Smooth muscle cell (in vitro differentiated cells): ENCODE measurements around the gene IFI27. TPM values are rescaled to one million over a fixed set of nuclear protein-coding genes. Genes with fewer than 3 reads are reported as not detected.

Source experiments
- DNase-seq: peaks from one replicate; lab custom pipeline; 2025; ENCODE audit not compliant: unreplicated experiment; lab: John Stamatoyannopoulos, UW
- H2AFZ ChIP-seq: fragments of 200-600 bp; sonication (generic); 2 replicates; pipeline ENCODE4 v1.6.0; 2016; ENCODE audit warnings: antibody characterized with exemption, low read depth, mild to moderate bottlenecking
- H3F3A ChIP-seq: fragments of 200-600 bp; sonication (generic); 2 replicates; pipeline ENCODE4 v1.6.0; 2017; ENCODE audit warnings: antibody characterized with exemption, low read depth
- H3K27ac ChIP-seq: fragments of 200-600 bp; sonication (generic); 2 replicates; pipeline ENCODE4 v1.5.1; 2016; ENCODE audit warnings: low read depth, mild to moderate bottlenecking
- H3K27me3 ChIP-seq: fragments of 200-600 bp; sonication (generic); 2 replicates; pipeline ENCODE4 v1.6.1; 2016; ENCODE audit warnings: low read depth, mild to moderate bottlenecking
- H3K36me3 ChIP-seq: fragments of 200-600 bp; sonication (generic); 2 replicates; pipeline ENCODE4 v1.5.1; 2016; ENCODE audit warnings: low read depth
- H3K4me1 ChIP-seq: fragments of 200-600 bp; sonication (generic); 2 replicates; pipeline ENCODE4 v1.5.1; 2016; ENCODE audit warnings: low read depth
- H3K4me2 ChIP-seq: fragments of 200-600 bp; sonication (generic); 2 replicates; pipeline ENCODE4 v1.6.0; 2016; ENCODE audit warnings: mild to moderate bottlenecking
- H3K4me3 ChIP-seq: fragments of 200-600 bp; sonication (generic); 2 replicates; pipeline ENCODE4 v1.5.1; 2016; ENCODE audit warnings: mild to moderate bottlenecking
- H3K79me2 ChIP-seq: fragments of 200-600 bp; sonication (generic); 2 replicates; pipeline ENCODE4 v1.6.0; 2016; ENCODE audit warnings: low read depth, mild to moderate bottlenecking
- H3K9ac ChIP-seq: fragments of 200-600 bp; sonication (generic); 2 replicates; pipeline ENCODE4 v1.6.0; 2016; ENCODE audit warnings: low read depth
- H3K9me3 ChIP-seq: fragments of 200-600 bp; sonication (generic); replicated peaks from 2 replicates; pipeline ENCODE4 v1.5.1; 2016; ENCODE audit warnings: low read depth
- H4K20me1 ChIP-seq: fragments of 200-600 bp; sonication (generic); 2 replicates; pipeline ENCODE4 v1.6.0; 2016; ENCODE audit warnings: low read depth
- WGBS: methylation state at CpG from one replicate; pipeline ENCODE4 v1.1.7; 2016; ENCODE audit warnings: low lambda C conversion rate; 5-methylcytosine and 5-hydroxymethylcytosine counted together
- polyA plus RNA-seq: library from polyadenylated mRNA; unstranded; fragments of >200 nt; fragmentation: Nextera tagmentation; extraction: Ambion mirVana; gene quantifications from 2 replicates; pipeline ENCODE4 v1.2.1, GENCODE V29; 2016
- total RNA-seq: library from RNA; depleted of rRNA; stranded (reverse); fragments of >200 nt; gene quantifications from 2 replicates; pipeline ENCODE4 v1.2.3, GENCODE V29; 2014
- TF ChIP-seq, protein P1 (sequence below): fragments of 200-600 bp; sonication (generic); IDR thresholded peaks from 2 replicates; pipeline ENCODE4 v1.5.1; 2017; ENCODE audit warnings: borderline replicate concordance, mild to moderate bottlenecking, antibody characterized with exemption; ENCODE audit not compliant: insufficient read depth, poor library complexity, severe bottlenecking

IFI27 gene
- total and polyA plus RNA-seq, 2 experiments from 2014 or later: 0.40 to 3.1 TPM

DNA sequence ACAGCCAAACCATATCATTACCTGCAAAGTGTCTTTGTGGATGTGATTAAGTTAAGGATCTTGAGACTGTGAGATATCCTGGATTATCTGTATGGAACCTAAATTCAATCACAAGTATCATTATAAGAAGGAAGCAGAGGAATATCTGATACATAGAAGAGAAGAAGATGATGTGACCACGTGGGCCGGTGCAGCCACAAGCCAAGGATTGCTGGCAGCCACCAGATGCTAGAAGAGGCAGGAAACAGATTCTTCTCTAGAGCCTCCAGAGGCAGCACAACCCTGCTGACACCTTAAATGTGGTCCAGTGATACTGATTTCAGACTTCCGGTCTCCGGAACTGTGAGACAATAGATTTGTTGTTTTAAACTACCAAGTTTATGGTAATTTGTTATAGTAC is 24.9 kb downstream of the IFI27 start:
- Histone ChIP-seq H3K4me1 (no peaks in the 10 kb centered on the region), H3K79me2 (no peaks in the 10 kb centered on the region), H4K20me1 (no peaks in the 10 kb centered on the region), H3K27me3 (no peaks in the 10 kb centered on the region), H2AFZ (no peak overlapping the region), H3K4me2 (no peak overlapping the region), H3F3A (no peaks in the 10 kb centered on the region), H3K9ac (no peak overlapping the region), H3K36me3 (no peaks in the 10 kb centered on the region), H3K9me3 (no peaks in the 10 kb centered on the region), H3K4me3 (no peak overlapping the region), H3K27ac (no peak overlapping the region)
- WGBS: 86% methylated on average over 4 of the region's 4 CpGs
- DNase-seq: no peak
- TF ChIP-seq, protein P1, sequence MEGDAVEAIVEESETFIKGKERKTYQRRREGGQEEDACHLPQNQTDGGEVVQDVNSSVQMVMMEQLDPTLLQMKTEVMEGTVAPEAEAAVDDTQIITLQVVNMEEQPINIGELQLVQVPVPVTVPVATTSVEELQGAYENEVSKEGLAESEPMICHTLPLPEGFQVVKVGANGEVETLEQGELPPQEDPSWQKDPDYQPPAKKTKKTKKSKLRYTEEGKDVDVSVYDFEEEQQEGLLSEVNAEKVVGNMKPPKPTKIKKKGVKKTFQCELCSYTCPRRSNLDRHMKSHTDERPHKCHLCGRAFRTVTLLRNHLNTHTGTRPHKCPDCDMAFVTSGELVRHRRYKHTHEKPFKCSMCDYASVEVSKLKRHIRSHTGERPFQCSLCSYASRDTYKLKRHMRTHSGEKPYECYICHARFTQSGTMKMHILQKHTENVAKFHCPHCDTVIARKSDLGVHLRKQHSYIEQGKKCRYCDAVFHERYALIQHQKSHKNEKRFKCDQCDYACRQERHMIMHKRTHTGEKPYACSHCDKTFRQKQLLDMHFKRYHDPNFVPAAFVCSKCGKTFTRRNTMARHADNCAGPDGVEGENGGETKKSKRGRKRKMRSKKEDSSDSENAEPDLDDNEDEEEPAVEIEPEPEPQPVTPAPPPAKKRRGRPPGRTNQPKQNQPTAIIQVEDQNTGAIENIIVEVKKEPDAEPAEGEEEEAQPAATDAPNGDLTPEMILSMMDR: no peak

DNA sequence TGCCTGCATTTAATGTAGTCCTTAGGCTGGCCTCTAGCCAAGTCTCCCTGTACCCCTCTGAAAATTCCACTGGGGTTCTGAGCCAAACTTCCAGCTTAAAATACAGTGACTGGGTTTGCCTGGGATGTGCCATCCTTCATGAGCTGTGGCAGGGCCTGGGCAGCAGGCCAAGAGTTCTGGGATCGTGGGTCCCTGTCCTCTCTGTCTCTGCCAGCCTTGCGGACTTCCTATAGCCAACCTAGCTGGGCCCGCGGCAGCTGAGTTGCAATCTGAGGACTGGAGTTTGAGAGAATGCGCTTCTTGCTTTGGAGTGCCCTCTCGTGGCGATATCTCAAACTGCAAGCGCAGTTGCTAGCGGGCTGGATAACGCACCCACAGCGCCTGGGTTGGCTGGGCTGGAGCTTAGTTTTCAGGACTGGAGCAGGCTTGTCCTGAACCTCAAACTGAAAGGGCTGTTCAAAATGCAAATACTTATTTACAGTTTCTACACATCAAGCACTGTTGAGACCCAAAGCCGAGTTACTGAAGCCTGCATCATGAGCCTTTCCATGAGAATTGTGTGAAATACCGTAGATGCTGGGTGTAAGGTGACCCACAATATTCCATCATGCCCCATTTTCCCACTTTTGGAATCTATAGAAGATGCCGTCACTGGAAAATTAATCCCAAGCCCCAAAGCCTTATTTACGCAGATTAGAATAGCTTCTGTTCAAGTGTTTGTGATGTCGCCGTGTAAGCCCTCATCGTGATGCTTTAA is 26.2 kb downstream of the IFI27 start:
- Histone ChIP-seq H2AFZ (peak overlapping the region; percentile 71), H3K36me3 (no peaks in the 10 kb centered on the region), H3K27me3 (no peaks in the 10 kb centered on the region), H3F3A (no peaks in the 10 kb centered on the region), H3K4me1 (no peaks in the 10 kb centered on the region), H4K20me1 (no peaks in the 10 kb centered on the region), H3K9ac (no peak overlapping the region), H3K4me2 (no peak overlapping the region), H3K79me2 (no peaks in the 10 kb centered on the region), H3K4me3 (no peak overlapping the region), H3K9me3 (no peaks in the 10 kb centered on the region), H3K27ac (no peak overlapping the region)
- peak; percentile 58 for DNase-seq
- WGBS: 34% methylated on average over 18 of the region's 18 CpGs
- TF ChIP-seq, protein P1: peak; percentile 97

DNA sequence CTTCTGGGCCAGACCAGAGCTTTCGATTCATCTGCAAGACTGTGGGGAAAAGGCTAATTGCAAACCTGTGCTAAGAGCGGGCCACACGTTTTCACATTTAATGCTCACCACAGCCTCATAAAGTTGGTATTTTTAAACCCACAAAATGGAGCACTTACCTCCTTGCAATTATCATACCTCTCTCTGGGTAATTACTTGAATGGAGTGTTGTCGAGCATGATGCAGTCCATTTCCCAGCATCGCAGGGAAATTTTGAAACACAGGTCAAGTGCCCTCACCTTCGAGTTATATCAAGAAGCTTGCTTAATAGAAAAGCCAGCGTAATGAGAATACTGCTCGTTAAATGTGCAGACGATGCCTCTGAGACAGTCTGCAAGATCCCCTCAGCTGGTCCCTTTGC is 27.7 kb downstream of the IFI27 start:
- H3K9me3 ChIP-seq: no peaks in the 10 kb centered on the region

More for the DNA sequence above, 27.7 kb downstream of the IFI27 start:
- no peaks in the 10 kb centered on the region for H3K79me2 ChIP-seq
- H3K4me3 ChIP-seq: no peak overlapping the region
- H3F3A ChIP-seq: no peaks in the 10 kb centered on the region
- TF ChIP-seq, protein P1: no peak
- no peak overlapping the region for H2AFZ ChIP-seq
- no peak for DNase-seq
- no peaks in the 10 kb centered on the region for H4K20me1 ChIP-seq
- no peaks in the 10 kb centered on the region for H3K4me1 ChIP-seq
- peaks cover 3% of the 10 kb centered on the region for H3K27me3 ChIP-seq
- WGBS: 56% methylated on average over 9 of the region's 9 CpGs
- no peak overlapping the region for H3K9ac ChIP-seq
- H3K36me3 ChIP-seq: no peaks in the 10 kb centered on the region
- no peak overlapping the region for H3K4me2 ChIP-seq
- H3K27ac ChIP-seq: no peak overlapping the region
